HFFc6 (cell line): ENCODE measurements around the gene FGFR3. TPM values are rescaled to one million over a fixed set of nuclear protein-coding genes. Genes with fewer than 3 reads are reported as not detected.

Source experiments
- DNase-seq: peaks from one replicate; pipeline ENCODE4 v3.0.0-alpha.2; 2018
- H3K27ac Mint-ChIP-seq: 2 replicates; pipeline ENCODE4 v1.8.0; 2020; ENCODE audit warnings: mild to moderate bottlenecking, mixed read lengths
- H3K27me3 Mint-ChIP-seq: 2 replicates; pipeline ENCODE4 v1.8.0; 2021; ENCODE audit warnings: mild to moderate bottlenecking, moderate library complexity, mixed read lengths; ENCODE audit not compliant: insufficient read depth
- H3K36me3 Mint-ChIP-seq: 2 replicates; pipeline ENCODE4 v1.8.0; 2021; ENCODE audit warnings: low read depth, mixed read lengths
- H3K4me1 Mint-ChIP-seq: 2 replicates; pipeline ENCODE4 v1.8.0; 2020; ENCODE audit warnings: low read depth, mixed read lengths
- H3K4me3 Mint-ChIP-seq: 2 replicates; pipeline ENCODE4 v1.8.0; 2020; ENCODE audit warnings: mild to moderate bottlenecking, moderate library complexity, mixed read lengths
- H3K9me3 Mint-ChIP-seq: 2 replicates; pipeline ENCODE4 v1.8.0; 2020; ENCODE audit warnings: mild to moderate bottlenecking, mixed read lengths
- total RNA-seq, 6 experiments: library from RNA; stranded (reverse); fragmentation: NEBNext Ultra II Directional; extraction: Animal tissue kit (Norgen Biotek cat#: 25700); gene quantifications; 2 replicates in 1 of 6; 3 replicates in 5 of 6; pipeline ENCODE4 v1.2.3, GENCODE V29; 2021
- TF ChIP-seq, protein P1 (sequence below): fragments of 200-600 bp; sonication (generic); IDR thresholded peaks from 2 replicates; pipeline ENCODE4 v1.5.0; 2021; ENCODE audit warnings: antibody characterized with exemption, mild to moderate bottlenecking

Gene FGFR3
- total RNA-seq, 6 experiments from 2014 or later, result 0.59 to 1.6 (median 0.75) TPM

DNA sequence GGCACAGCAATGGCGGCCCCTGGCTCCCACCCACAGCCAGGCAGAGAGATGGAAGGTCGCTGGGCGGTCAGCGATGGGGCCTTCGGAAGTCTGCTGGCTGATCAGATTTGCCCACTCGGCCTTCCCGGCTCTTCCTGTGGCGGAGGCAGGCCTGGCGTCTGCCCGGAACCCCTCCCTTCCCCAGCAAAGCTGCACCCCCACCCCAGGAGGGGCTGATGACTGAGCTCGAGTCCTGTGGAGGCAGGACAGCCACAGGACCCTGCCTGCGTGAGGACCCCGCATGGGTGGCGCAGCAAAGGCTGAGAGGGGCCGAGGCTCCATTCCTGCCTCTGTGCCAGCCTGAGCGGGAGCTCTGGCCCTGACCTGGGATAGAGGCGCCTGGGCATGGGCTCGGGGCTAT lies 37.0 kb upstream of the FGFR3 start:
- H3K4me3 Mint-ChIP-seq, result no peak overlapping the region
- no peaks in the 10 kb centered on the region for H3K36me3 Mint-ChIP-seq

DNA sequence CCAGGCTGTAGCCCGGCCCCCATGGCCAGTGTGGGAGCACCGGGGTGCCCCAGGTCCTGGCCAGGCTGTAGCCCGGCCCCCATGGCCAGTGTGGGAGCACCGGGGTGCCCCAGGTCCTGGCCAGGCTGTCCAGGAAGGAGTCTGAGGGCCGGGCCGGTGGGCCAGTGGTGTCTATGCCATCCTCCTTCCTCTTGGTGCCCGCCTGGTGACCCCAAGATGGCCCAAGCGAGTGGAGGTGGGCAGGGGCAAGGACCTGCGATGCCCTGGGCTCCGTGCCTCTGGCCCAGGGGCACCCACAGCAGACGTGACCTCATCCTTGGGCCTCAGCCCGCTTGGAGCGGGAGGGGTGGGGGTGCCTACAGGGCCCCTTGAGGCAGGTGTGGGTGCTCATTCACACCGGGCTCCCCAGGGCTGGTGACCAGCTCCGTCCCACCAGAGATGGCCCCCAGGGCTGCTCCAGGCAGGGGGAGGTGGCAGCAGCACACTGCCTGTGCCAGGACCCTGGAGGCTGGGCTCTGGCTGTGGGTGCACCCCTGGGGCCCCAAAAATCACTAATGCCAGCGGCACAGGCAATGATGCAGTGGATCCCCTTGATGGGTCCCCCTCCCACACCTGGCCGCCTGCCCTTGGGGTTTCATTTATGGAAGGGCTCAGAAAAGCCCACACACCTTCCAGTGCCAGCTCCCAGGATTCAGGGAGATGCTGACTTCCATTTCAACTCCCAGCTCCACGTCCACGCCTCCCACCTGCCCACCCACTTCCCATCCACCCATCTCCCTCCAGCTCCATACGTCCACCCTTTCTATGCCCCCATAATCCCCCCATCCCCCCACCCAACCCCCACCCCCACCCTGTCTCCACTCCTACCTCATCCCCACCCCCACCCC lies 36.0 kb upstream of the FGFR3 start:
- H3K9me3 Mint-ChIP-seq, result no peaks in the 10 kb centered on the region
- peaks cover 1% of the 10 kb centered on the region; the same call in 1 of the 2 replicates for H3K27me3 Mint-ChIP-seq
- H3K27ac Mint-ChIP-seq, result no peak overlapping the region
- DNase-seq, result no peak
- TF ChIP-seq, protein P1, sequence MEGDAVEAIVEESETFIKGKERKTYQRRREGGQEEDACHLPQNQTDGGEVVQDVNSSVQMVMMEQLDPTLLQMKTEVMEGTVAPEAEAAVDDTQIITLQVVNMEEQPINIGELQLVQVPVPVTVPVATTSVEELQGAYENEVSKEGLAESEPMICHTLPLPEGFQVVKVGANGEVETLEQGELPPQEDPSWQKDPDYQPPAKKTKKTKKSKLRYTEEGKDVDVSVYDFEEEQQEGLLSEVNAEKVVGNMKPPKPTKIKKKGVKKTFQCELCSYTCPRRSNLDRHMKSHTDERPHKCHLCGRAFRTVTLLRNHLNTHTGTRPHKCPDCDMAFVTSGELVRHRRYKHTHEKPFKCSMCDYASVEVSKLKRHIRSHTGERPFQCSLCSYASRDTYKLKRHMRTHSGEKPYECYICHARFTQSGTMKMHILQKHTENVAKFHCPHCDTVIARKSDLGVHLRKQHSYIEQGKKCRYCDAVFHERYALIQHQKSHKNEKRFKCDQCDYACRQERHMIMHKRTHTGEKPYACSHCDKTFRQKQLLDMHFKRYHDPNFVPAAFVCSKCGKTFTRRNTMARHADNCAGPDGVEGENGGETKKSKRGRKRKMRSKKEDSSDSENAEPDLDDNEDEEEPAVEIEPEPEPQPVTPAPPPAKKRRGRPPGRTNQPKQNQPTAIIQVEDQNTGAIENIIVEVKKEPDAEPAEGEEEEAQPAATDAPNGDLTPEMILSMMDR, result no peak
- no peaks in the 10 kb centered on the region for H3K4me1 Mint-ChIP-seq
- H3K36me3 Mint-ChIP-seq, result no peaks in the 10 kb centered on the region
- no peak overlapping the region for H3K4me3 Mint-ChIP-seq

More for the DNA sequence above, 37.0 kb upstream of the FGFR3 start:
- TF ChIP-seq, protein P1, result no peak
- Mint-ChIP-seq H3K4me1 (no peaks in the 10 kb centered on the region), H3K27ac (no peak overlapping the region), H3K9me3 (no peaks in the 10 kb centered on the region), H3K27me3 (peaks cover 1% of the 10 kb centered on the region; the same call in 1 of the 2 replicates)
- DNase-seq, result no peak

DNA sequence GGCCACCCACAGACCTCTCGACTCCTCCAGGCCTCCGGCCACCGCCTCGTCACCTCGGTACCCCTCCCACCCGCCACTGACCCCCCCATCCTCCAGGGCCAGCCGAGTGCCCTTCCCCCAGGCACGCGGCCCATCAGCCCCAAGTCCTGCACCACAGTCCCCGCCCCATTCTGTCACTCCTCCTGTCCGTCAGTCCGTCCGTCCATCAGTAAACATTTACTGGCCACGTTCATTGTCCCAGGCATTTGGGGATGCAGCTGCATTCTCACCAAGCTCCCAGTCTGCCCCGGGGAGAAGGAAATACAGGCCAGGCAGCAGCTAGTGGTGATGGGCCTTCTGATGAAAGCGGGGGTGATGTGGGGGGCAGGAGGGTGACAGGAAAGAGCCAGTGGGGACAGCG lies 35.3 kb upstream of the FGFR3 start:
- Mint-ChIP-seq H3K4me1 (no peaks in the 10 kb centered on the region), H3K36me3 (no peaks in the 10 kb centered on the region), H3K27me3 (peaks cover 5% of the 10 kb centered on the region; the same call in 1 of the 2 replicates), H3K27ac (no peak overlapping the region), H3K4me3 (no peak overlapping the region), H3K9me3 (no peaks in the 10 kb centered on the region)
- DNase-seq, result no peak
- TF ChIP-seq, protein P1, result no peak

DNA sequence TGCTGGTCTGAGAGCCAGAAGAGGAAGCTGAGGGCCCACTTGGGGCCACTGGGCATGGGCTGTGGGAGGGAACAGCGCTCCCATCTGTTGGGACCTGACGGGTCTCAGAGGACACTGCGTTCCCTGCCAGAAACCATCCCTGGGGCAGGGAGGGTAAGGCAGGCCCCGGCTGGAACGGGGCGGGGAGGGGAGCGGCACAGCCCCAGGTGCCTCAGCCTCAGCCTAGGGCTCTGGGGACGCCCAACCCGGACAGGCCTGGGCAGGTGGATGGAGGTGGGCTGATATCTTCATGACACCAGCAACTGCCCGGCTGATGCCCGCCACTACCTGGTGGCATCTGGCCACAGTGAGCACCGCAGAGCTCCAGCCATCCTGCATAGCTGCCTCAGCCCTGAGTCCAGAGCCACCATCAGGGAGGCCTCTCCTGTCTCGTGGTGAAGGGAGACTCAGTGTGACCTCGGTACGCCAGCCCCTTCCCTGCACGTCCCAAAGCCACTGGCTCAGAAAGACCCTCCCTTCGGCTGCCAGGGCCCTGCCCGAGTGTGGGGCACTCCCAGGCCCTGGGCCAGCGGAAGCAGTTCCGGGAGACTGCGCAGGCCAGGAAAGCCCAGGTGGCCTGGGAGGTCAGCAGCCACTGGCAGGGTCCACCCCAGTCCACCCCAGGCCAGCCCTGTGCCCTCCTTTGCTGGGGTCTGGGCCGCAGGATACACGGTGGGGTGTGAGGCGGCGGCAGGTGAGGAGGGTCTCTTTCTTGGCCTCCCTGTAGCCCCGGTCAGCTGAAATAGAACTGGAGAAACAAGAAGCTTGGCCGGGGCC lies 34.6 kb upstream of the FGFR3 start:
- no peak for DNase-seq
- Mint-ChIP-seq H3K9me3 (no peaks in the 10 kb centered on the region), H3K36me3 (no peaks in the 10 kb centered on the region), H3K4me1 (no peaks in the 10 kb centered on the region), H3K27me3 (peaks cover 5% of the 10 kb centered on the region; the same call in 1 of the 2 replicates), H3K27ac (no peak overlapping the region), H3K4me3 (no peak overlapping the region)
- TF ChIP-seq, protein P1, result no peak

DNA sequence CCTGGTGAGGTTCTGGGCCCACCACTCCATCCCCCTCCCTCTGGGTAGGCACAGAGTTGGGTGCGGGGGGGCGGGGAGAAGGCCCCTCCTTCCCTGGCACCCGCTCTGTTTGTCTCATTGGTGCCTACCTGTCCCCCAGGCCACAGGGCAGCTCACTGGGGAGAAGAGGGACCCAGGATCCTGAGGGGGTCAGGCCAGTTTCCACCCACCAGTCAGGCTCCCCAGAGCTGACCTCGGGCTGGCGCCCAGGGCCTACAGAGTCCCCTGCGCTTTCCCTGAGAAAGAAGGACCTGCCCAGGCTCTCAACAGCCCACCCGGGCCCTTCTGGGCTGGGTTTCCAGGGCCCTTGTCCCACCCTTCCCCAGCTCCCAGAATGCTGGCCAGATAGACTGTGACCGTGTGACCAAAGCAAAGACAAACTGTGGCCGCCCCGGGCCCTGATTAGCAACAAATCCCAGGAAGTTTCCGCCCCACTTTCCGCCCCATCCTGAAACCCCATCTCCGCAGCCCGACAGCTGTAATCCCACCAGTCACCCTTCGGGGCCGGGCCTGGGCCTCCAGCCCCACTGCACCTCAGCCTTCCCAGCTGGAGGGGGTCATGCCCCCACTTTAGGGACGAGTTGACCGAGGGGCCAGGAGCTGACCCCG lies 33.8 kb upstream of the FGFR3 start:
- no peak for DNase-seq

More for the DNA sequence above, 33.8 kb upstream of the FGFR3 start:
- Mint-ChIP-seq H3K36me3 (no peaks in the 10 kb centered on the region), H3K27me3 (peaks cover 4% of the 10 kb centered on the region; the same call in 1 of the 2 replicates), H3K27ac (no peak overlapping the region), H3K9me3 (no peaks in the 10 kb centered on the region), H3K4me1 (no peaks in the 10 kb centered on the region), H3K4me3 (no peak overlapping the region)
- TF ChIP-seq, protein P1, result no peak
